Mesenteric fat pad (tissue), 1 donor: ENCODE measurements around the gene ELP5. TPM values are rescaled to one million over a fixed set of nuclear protein-coding genes. Genes with fewer than 3 reads are reported as not detected.
A peak's percentile ranks its signal among the peaks of the same experiment; 100 is the strongest.
"Not testable (repeated sequence)": the region's sequence is repeated elsewhere in the genome, so short reads cannot be mapped to it uniquely, and the experiment has no call there.

Experiments used
- DNase-seq: peaks from one replicate; pipeline ENCODE4 v3.0.0-alpha.2; 2020; ENCODE audit warnings: low spot score
- total RNA-seq: library from RNA; stranded (reverse); fragmentation: NEBNext Ultra II Directional; extraction: Animal tissue kit (Norgen Biotek cat#: 25700); gene quantifications from one replicate; pipeline ENCODE4 v1.2.1, GENCODE V29; 2021
- donor health status: DM: yes; HTN: yes; CAD: no.

Gene ELP5
- total RNA-seq, 1 donor from 2014 or later: 44.1 TPM

DNA sequence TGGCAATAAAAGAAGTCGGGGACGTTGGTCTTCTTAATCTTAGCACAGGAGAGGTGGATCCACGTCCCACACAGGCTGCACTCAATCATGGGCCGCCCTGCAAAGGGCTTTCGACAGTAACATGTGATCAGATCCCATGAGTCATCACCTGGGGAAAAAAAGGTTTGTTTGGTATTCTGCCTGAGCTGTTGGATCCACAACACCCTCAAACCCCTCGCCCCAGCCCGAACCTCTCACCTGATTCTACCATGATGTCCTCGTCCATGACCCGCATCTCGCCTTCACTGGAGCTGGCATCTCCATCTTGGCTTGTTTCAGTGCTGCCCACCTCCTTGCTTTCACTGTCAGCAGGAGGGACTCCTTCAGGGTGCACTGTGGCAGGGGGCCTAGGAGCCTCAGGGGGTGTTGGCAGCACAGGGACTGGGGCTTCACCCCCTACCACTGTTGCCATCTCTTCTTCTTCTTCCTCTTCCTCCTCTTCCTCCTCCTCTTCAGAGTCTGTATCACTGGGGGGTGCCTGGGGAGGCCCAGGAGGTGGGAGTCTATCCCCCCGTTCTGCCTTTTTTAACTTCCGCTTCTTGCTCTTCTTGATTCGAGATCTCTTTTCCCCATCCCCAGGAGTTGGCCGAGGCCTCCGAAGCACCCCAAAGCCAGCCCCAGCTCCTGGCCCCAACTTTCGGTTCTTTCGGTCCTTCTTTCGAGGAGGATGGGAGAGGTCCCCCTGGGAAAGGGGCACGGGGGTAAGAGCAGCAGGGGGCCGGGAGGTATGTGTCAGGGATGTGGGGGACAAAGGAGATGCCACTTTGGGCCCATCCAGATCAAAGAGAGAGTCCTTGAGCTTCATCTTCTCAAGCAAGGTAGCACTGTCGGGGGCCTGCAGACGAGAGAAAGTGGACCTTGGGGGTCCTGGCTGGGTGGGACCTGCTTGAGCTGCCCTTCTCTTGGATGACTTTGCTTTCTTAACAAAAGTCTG is 16.0 kb upstream of the ELP5 start:
- DNase-seq: no peak

DNA sequence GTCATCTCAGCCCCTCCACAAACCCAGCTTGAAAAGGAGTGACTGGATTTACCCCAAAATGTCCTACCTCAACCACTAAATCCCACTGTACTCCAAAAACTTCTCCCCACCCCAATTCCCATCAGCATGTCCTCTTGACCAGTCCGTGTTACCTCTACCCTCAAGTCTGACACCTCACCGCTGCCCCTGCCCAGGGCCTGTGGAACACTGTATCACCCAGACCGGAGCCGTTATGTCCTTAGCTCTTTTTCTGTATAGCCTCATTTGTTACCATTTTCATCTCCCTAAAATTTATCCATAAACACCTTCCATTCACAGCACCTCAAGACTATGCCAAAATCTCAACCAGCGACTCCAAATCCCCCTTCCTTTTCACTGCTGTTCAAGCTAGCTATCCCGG is 15.2 kb upstream of the ELP5 start:
- DNase-seq: no peak

DNA sequence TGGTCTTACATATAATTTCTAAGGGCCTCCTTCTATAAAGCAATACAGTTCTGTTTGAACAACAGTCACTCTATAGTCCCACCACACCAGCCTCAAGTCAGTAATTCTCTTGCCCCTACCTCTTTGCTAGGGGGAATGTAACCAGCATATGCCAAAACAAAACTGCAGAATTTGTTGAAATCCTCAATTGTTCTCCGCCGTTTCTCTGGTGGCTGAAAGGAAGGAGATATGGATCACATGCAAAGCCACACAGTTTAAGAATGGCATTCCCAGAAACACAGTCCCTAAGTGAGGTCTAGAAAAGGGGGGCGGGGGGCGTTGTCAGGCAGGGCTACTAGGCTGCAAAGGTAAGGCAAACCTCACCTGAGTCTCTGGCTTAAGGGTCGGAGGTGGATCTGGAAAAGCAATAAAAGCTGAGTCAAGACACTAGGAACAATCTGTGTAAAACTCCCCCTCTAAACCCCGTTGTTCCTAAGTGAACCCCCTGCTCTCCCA is 14.7 kb upstream of the ELP5 start:
- no peak for DNase-seq

DNA sequence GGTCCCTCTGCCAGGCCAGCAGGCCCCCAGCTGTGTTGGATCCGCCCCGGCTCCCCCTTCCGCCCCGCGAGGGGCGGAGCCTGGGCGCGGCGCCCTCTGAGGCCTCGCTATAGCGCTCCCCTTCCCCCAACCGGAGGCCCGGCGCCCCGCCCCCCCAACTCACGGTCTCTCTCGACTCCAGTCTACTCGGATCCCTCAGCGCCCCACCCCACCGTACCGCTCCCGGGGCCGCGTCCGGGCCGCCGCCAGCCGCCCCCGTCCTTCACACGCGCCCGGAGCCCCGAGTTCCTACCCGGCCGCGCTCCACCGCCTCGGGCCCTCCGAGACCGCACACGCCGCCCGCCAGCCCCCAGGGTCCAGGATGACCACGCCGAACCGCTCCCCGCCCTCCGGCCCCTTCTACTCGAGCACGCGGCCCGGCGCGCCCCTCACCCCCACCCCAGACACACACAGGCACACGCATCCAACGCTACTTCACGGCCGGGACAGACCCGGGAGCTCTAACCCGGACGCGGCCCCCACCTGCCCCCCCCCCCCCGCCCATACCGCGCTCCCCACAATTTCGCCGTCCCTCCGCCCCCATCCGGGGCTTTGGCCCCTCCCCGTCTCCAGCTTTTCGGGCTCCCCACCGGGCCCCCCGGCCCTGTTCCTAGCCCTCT is 14.1 kb upstream of the ELP5 start:
- peak; percentile 96 for DNase-seq

DNA sequence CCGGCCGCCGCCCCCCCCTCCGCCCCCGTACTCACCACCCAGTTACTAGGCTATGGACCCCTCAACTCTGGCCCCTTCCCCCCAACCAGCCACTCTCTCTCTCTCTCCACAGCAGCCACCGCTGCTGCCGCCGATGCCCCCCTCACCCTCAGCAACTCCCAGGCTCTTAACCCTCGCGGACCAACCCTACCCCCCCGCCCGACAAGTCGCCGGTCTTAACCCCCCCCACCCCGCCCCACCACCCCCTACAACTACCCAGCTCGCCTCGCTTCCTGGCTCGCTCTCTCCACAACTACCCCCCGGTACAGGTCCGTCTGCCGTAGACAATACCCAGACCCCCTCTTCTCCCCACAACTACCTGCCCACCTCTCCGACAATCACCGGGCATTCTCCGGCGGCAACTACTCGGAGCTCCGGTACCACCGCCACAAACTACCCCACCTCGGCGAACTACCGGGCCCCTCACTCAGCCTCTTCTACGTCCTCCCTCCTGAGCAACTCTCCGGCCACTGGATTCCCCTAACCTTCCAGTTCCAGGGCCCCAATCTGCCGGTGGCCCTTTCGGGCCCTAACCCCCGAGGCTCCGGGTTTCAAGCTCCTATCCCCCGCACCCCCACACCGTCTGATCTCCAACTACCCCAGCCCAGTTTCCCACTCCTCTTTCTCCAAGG is 13.5 kb upstream of the ELP5 start:
- no peak for DNase-seq

DNA sequence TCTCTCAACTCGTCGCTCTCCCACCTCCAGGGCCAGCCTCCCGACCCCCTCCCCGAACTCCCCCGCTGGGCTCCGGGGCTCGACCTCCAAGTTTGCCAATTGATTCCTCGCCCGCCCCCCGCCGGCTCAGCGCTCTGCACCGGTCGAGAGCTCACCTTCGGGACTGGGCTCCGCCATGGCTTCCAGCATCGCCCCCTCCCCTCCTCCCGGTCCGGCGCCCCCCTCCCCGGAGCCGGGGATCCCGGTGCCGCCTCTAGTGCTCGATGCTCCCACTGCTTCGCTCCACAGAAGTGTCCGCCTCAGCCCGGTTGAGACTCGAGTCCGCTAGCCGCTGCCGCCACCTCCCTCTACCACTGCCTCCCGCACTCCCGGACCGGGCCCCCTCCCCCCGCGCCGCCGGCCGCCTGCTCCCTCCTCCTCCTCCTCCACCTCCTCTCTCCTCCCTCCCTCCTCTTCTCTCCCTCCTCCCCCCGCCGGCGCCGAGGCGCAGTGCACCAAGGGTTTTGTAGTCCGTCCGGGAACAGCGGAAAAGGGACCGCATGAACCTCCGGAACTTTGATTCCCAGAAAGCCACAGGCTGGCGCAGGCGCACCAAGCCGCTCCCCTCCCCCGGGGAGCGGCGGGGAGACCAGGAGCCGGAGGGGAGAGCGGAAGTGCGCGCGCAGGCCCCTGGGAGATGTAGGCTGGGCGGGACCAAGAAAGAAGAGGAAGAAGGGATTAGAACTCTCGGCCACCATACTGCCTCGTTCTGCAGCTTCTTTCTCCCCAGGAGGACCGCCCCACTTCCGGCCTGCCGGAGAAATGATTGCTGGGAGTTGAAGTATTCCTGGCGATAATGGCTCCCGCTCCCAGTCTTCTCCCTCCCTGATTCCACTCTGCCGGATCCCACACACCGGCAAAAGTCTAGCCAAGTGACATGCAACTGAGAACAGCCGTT is 12.7 kb upstream of the ELP5 start, which contains the start of gene PHF23:
Gene PHF23 (minus strand): TSS at position 367 of the 937 bp plus-strand sequence. CDS start 178 bp downstream, at position 189.
- peak; percentile 99 for DNase-seq

DNA sequence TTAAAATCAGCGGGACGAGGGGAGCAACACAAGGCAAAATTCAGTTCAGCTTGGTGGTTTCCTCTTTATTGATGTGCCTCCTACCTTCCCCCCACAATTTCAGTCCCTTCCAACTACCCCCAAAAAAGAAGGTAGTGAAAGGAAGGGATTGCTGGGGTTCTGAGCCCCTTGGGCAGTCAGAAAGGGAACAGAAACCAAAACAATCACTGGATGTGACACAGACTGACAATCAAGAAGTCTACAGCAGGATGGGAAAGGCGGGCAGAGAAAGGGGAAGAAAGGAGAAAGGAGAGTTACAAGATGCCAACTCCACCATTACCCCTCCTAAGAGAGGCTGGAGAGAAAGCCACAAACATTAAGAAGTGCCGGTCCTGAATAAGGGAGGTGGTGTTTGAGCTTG is 11.6 kb upstream of the ELP5 start:
- no peak for DNase-seq

DNA sequence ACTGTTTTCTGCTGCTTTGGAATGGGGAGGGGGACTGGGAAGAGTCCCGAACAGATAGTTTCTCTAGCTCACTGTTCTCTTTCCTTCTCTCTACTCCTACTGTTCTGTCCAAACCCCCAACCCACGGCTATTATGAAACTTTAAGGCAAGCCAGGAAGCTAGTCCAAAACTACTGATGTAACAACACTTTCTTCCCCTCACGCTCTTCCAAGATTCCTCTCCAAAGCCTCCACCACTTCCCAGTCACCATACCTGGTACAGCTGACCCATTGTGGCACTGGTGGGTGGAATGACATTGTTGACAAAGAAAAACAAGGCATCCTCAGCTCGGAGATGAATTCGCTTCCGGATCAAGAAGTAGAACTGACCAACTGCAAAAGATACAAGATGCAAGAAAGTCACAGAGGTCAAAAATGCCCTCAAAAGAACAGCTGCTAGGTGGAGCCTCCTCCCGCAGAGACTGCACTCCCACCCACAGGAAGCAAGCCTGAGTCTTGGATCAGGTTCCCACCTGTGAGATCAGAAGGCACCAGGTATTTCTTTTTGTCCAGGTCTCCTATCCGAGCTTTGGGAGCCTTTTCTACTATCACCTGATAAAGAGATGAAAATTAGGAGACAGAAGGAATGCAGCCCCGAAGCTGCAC is 10.8 kb upstream of the ELP5 start:
- no peak for DNase-seq

DNA sequence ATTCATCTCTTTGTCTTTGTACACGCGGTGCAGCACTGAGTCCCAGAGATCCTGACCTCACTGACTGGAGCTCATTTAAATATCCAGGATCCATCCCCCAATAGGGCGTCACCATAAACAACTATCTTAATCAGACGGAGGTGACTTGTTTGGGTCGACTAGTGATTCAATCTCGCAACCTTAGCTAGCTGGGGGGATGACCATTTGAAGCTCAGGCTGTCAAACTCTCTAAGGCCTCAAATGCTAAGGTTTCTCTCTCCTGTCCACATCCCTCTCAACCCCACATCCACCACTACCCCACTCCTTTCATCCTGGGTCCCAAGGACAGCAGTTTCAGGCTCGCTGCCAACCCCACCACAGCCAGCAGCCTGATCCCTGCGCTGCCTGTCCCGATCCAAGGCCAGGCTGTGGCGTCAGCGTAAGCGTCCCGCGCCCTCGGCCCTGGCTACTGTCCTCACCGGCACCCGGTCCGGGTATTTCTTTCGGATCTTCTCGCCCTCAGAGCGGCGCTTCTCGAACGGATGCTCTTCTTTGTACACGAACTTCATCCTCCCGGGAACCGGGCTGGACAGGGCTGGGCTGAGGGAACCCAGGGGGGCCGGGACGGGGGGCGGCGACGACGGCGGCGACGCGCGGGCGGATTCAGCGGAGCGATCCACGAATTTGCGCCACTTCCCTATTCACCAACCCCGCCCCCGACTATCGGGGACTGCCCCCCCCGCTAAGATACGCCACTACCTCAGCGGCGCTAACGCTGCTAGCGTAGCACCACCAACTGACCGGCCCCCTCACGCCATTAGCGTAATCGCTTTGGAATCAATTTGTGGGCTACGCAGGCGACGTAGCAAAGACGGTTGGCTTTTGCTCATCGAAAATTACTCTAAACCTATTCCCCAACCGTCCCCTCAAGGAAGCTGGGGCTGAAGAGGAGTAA is 10.0 kb upstream of the ELP5 start, which contains the start of gene GABARAP:
Gene GABARAP (minus strand): TSS at position 667 of the 934 bp plus-strand sequence. CDS start 119 bp downstream, at position 548.
- DNase-seq: peak; percentile 97

DNA sequence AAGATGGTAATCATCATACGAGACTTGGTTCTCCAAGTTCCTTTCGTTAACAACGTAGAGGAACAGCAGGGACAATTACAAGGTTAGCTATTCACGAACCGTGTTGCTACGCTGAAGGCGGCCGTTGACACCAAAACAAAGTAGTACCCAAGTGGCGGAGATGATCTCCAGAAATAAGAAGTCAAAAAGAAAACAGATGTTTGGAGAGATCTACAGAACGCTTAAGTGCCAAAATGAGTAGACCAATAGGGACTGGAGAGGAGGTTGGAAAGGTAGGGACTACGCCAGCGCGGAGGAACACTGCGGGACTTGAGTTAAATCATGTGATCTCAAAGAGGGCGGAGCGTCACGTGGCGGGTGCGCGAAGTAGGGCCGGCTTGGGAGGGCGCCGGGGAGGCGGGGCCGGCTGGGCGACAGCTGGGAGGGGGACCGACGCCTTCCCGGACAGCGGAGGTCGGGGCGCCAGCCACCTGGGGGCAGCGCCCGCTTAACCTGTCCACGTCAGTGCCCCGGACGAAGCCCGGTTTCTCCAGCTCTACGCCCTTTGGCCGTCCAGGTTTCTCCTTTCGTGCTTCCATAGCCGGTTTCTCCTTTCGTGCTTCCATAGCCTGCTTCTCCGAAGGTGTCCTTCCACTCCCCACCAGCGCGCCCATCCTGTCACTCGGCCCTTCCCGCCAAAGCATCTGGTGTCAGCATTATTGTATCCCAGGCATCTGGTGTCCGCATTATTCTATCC is 9.1 kb upstream of the ELP5 start:
- DNase-seq: peak; percentile 98

DNA sequence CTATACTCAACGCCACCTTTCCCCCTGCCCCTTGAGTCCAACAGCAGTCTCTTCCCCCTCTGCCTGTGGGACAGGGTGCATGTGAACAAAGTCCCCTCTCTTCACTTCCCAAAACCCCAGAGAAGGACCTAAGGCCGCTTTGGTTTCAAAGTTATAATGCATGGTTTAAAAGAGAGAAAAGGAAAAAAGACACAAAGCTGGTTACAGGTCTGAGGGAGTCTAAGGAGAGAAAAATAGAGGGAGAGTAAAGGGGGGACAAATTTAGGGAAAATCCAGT is 8.6 kb upstream of the ELP5 start:
- DNase-seq: no peak

DNA sequence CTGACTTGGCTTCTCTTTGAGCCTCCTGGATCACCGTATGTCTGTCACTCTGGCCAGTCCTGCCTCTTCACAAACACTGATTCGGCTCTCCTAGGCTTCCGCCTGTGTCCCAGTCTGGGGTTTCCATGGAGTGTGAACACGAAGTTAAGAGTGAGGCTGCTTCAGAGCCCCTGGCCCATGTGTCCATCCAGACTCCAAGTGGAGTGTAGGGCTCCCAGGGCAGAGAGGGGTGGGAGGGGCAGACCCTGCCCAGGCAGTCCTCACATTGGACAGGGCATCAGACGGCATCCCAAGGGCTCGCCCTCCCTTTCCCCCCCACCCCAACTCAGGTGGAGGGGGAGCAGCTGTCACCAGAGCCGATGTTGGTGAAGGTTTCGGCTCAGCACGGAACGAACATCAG is 8.2 kb upstream of the ELP5 start:
- DNase-seq: not testable (repeated sequence)

DNA sequence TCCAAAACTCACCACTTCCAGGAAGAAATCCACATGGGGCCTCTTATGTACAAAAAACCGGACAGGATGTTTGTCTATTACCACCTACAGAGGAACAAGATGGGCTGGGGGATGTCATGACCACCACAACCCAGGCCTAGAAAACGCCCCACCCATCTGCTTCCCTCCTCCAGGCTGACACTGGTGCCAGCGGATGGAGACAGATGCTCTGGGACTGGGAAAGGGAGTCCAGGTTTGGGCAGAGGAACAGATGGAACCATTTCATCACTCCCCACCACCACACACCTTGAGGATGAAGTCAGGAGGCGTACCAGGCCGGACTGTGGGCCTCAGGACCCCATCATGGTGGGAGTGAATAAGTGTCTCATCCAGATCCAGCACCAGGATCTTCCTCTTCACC is 5.2 kb upstream of the ELP5 start:
- DNase-seq: no peak

DNA sequence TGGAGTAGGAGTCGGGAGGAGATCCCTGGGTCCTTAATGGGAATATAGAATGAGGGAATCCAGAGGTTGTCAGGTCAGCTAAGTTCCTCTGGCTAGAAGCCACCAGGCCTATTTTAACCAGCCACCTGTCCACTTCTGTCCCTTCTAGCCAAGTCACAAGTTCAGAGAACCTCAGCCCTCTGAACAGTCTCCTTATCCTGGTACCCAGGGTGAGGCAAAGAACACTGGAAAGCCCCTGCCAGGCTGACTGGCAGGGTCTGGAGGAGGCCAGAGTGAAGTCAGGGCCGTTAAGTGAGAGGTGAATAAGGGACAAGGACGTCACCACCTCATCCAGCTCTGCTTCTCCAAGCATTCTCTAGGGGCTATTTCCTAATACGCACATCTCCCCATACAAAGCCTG is 3.2 kb upstream of the ELP5 start:
- DNase-seq: no peak

DNA sequence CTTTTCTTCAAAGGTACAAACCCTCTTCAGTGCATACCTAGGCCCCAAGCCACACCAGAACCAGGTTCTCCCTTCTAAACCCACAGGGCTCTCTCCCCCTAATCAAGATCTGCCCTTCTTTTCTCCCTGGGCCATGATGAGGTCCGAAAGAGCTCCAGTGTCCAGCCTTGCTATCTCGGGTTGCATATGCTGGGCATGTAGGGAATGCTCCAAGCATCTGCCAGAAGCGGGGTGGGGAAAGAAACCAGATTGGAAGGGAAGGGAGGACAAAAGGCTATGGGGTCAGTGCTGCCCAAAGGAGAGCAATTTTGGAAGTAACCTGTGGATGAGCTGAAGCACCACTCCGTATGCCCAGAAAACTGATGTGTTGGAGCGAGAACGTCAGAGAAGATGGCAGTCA is 2.8 kb upstream of the ELP5 start:
- DNase-seq: no peak

DNA sequence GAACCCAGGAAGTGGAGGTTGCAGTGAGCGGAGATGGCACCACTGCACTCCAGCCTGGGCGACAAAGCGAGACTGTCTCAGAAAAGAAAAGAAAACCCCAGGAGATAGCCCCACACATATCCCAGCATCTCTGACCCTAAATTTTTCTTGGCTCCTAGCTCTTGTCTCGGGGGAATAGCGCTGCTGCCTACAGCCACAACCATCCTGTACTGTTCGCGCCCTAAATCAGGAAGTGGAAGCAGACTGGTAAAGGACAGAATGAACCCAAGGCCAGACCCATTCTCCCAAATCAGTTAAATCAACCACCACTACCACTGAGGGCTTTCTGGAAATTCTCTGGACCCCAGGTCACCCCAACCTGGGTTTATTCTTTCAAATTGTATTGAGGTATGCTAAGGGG is 2.2 kb upstream of the ELP5 start:
- no peak for DNase-seq

DNA sequence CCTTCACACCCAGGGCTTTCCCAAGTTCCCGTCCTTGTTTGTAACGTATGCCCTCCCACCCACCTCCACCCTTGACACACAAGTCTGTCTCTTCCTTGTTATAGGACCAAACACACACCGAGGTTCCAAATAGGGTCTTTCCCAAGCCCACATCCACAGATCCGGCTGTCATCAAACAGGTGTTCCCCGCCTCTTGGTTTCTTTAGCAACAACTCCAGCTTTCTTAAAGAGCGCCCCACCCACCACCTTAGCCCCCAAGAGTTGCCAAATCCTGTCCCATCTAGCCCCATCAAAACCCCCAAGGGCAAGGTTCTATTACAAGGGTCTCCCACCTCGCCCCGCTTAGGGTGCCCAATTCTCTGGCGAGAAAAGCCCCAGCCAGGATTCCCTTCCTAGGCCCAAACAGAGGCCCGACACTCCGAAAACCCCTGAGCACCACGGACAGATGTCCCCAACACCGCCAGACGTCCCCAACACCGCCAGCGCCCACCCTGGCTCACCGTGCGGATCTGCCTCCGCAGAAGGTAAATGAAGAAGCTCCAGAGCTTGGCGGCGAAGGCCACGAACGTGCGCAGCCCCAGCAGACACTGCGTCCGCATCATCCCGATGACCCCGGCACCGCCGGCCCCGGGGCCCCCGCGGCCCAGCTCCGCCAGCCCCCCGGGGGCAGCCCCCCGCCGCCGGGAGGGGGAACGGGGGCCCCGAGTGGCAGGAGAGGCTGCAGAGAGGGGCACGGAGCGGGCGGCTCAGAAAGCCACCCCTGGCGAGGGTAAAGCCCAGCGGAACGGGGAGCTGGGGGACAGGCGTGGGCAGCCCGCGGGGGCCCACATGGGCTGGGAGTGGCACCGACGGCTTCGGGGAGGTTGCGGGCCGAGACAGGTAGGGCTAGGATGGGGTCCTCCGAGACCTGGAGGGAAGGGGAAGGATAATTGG is 1.1 kb upstream of the ELP5 start:
- DNase-seq: no peak
